ENCODE results near the gene FOXC1.

FOXC1 gene

DNA sequence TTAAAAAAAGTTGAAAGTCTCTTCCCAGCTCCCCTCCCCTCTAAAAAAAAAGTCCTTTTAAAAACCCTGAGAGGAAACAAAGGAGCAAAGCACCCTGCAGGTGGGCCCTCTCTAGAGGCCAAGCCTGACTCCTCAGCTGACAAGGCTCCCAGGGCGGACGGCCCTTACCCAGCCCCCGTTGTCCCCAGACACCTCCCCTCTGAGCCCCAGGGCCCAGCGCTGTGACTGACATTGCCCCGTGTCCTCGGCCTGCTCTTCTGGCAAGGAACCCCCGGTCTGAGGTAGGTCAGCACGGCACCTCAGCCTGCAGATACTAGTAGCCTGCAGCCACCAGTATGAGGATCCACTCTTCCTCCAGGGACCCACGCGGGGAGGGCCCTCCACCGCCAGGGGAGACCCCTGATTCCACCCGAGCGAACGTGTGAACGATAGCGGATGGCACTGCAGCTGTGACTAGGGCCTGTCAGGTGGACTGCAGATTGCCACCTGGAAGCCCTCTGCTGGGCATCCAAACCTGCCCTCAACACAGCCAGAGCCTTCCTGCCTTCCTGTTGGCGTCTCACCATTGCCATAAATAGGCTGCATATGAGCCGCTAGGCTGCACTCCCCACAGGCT, 34.2 kb downstream of the FOXC1 start:
- DNase-seq (ENCODE audit: low read depth), result no peak

DNA sequence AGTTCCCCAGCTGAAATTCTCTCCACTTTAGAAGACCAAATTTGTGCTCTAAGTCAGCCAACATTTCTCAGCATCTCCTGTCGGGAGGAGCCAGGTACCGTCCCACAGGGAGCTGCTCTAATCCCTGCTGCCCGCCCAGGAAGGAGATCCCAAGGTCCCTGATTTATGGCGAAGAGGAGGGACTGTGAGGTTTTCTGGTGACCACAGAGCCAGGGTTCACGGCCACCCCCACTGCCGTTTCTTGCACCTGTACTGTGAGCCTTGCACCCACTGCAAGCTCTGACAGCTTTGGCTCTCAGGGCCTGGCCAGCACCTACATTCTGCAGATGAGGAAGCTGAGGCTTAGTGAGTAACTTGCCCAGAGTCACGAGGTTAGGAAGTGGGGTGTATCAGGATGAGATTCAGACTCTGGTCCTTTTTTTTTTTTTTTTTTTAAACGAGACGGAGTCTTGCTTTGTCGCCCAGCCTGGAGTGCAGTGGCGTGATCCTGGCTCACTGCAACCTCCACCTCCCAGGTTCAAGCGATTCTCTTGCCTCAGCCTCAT, 34.9 kb downstream of the FOXC1 start:
- no peak for DNase-seq (ENCODE audit: low read depth)

DNA sequence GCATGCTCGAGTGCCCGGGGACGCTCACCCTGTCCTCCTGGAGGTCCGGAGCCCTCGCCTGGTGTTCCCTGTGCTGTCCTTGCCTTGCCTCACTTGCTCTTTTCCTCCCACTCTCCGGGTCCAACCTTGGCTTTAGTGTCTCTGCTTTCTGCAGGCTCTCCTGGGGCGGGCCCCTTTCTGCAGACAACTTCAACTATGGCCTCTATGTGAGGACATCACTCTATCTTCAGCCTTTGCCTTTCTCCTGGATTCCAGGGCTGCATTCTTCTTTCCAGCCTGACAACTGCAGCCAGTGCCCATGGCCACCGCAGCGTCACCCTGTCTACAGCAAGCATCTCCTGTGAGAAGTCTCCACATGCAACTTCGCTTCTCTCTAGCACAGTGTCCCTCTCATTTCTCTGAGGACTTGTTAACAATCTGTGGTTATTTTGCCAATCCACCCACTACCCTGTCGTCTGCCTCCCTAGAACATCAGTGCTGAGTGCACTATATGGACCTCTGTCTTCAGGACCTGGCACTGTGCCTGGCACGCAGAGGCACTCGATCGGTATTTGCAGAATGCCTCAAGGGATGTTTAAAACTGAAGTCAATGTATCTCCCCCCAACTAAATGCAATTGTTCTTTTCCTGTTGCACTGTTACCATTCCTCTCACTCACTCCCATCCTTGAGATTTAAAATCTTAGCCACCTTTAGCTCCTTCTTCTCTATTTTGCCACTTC, 35.9 kb downstream of the FOXC1 start:
- DNase-seq (ENCODE audit: low read depth), result no peak

DNA sequence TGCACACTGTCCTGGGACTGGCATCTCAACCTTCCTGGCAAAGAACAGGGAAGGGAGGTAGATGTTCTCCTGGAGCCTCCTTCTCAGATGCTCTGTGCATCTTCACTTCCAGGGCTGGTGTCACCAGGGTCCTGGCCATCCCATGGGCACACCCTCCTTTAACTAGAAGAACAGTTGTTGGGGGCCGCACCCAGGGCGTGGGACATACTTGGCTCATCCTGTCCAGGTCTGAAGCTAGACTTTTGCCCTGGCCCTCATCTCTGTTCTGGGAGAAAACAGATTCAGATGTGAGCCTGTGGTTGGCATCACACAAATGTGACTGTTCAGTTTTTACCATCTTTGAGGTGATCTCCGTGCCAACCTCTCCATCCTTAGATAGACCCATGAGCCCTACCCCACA, 41.6 kb downstream of the FOXC1 start:
- DNase-seq (ENCODE audit: low read depth), result no peak

DNA sequence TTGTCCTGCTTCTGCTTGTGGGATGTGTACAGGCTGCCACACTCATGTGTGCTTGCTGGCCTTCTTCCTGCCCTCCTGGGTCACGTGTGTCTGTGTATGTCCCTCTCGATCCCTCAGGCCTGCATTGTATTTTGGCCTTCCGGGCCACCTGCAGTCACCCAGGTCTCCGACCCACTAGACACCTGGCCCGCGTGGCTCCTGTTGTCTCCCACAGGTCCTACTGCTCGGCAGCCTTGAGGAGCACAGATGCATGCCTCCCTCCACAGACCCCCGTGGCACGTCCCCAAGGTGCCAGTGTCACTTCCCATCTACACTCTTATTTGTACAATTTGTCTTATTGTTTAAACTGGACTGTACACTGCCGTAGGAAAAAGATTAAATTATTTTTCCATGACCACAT, 43.1 kb downstream of the FOXC1 start:
- no peak for DNase-seq (ENCODE audit: low read depth)

DNA sequence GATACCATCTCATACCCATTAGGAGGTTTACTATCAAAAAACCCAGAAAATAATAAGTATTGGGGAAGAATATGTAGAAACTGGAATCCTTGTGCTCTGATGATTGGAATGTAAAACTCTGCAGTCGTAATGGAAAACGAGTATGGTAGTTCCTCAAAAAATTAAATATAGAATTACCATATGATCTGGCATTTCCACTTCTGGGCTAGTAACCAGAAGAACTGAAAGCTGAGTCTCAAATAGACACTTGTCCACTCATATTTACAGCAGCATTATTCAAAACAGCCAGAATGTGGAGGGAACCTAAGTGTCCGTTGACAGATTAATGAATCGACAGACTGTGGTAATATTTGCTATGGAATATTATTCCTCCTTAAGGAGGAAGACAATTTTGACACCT, 44.3 kb downstream of the FOXC1 start:
- DNase-seq (ENCODE audit: low read depth), result no peak

DNA sequence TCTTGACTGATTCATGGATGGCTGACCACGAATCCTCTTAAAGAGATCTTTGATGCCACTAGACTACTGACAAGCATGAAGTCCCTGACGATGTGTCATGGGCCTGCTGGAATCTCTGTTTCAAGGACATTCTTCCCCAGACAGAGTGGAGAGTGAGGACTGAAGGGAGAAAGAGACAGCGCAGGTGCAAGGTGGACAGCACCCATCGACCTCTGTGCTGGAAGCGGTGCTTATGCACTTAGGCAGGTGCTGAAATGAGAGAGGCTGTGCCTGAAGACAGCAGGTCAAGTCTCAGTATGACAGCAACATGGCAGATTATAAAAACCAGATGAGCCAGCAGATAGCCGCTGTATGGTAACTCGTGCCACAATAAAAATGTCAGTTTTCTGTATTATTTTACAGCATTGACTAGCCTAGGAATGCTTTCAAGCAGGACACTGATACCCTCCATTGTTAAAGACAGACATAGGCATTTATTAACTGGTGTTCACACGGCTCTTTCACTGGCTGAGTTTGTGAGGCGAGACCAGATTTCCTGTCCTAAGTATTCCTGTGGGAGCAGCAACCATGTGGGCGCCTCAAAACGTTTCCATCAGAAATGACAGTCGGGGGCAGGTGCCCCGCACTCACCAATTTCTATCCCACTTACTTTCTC, 47.5 kb downstream of the FOXC1 start:
- no peak for DNase-seq (ENCODE audit: low read depth)

DNA sequence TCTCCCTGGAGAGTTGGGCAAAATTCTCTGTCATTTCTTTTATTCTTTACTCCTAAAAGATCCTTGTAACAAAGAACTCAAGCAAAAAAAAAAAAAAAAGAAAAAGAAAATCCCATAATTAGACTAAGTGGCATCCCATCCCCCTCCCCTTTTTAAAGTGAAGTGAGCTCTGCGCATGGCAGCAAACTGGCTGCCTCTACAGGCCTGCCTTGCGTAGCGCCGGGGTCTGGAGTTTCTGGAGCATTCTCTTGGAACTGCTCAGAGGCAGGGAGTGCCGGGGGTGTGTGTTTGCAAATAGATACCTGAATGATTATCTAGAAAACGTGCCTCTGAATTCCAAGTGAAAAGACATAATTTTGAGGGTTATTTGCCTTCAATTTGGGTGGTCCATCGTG, 48.1 kb downstream of the FOXC1 start:
- no peak for DNase-seq (ENCODE audit: low read depth)

DNA sequence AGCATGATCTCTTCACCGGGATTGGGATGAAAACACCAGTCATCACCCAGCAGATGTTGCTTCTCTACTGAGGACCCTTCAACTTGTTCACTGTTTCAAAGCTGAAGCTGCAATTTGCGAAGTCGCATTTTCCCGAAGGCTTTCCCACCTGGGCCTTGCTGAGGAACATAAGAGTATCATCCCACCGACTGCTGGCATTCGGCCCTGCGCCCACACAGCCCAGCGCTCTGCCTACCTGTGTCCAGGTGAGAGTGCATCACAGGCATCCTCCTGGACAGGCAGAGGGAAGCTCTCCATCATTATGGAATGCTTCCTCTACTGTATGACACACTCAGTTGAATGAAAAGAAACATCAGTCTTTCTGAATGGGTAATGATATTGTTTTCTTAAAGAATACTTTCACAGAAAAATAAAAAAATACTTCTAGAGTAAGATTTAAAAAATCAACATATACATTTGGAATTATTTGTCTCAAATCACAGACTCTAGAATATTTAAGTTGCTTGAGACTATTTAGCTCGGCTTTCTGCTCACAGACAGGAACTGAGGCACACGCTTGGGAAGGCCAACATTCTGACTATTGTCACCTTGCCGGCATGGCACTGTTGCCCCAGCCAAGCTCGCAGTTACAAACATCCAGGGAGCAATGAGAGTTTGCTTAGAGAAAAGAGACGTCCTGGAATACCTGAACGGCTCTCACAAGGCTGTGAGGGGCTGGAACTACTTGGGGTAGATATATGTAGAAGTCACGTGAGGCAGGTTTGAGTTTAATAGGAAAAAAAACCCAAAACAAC, 48.7 kb downstream of the FOXC1 start:
- no peak for DNase-seq (ENCODE audit: low read depth)

DNA sequence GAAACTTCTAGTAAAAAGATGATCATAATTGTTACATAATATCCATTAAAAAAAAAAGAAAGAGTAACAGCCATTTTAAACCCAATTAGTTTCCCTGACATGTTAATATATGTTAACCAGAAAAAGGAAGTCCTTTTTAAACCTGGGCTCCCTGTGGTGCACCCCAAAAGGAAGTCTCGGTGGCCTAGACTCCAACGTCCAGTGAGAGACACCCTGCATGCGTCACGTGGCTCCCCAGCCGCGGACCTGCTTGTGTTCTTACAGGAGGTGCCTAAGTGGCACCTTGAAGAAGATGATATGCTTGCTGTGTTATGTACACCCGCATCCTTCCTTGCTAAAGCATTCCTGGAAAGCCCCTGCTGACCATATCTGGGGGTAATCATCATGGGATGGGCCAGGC, 50.1 kb downstream of the FOXC1 start:
- DNase-seq (ENCODE audit: low read depth), result no peak

DNA sequence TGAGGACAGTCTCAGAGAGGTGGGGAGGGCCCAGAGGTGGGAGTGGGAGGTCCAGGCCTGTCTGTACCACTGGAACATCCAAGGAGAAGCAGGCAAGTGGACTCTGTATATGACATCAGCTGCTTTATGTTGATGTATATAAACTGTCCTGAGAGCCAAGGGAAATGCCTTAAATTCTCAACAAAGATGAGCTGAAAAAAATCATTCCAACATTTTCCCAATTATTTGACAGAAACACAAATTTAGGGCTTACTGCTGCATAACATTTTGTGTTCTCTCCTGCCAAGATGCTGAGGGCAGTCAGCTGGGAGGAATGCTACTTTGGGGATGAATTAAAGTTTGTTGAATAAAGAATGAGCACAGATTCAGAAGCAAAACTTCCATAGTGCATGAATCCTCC, 52.8 kb downstream of the FOXC1 start:
- DNase-seq (ENCODE audit: low read depth), result no peak

All from CMK (cell line).